Midbrain (tissue), 1 donor: ENCODE results near the gene TRIM38.

Experiments used
- DNase-seq: peaks from one replicate; lab custom pipeline; 2025; lab: John Stamatoyannopoulos, UW

TRIM38 gene

GRCh38 chr6:26026833-26027490, 64.4 kb downstream of the TRIM38 start:
- DNase-seq: peak; percentile 91

- DNase-seq: no peak
Measured at GRCh38 chr6:26027491-26028211, 65.0 kb downstream of the TRIM38 start.

GRCh38 chr6:26028212-26028745, 65.7 kb downstream of the TRIM38 start:
- DNase-seq: no peak

GRCh38 chr6:26028746-26029569, 66.4 kb downstream of the TRIM38 start:
- no peak for DNase-seq

- DNase-seq: no peak
Measured at GRCh38 chr6:26029570-26029856, 66.9 kb downstream of the TRIM38 start.

- no peak for DNase-seq
Measured at GRCh38 chr6:26029857-26030653, 67.5 kb downstream of the TRIM38 start.

GRCh38 chr6:26030716-26031115, 68.1 kb downstream of the TRIM38 start:
- DNase-seq: no peak

GRCh38 chr6:26031151-26031594, 68.6 kb downstream of the TRIM38 start:
- DNase-seq: no peak

- peak; percentile 89 for DNase-seq
Measured at GRCh38 chr6:26031595-26032339, 69.2 kb downstream of the TRIM38 start.

- no peak for DNase-seq
Measured at GRCh38 chr6:26032340-26033084, 69.9 kb downstream of the TRIM38 start.

GRCh38 chr6:26033085-26033940, 70.7 kb downstream of the TRIM38 start:
- DNase-seq: peak; percentile 88

GRCh38 chr6:26033941-26034354, 71.3 kb downstream of the TRIM38 start:
- no peak for DNase-seq

GRCh38 chr6:26034905-26035304, 72.3 kb downstream of the TRIM38 start:
- no peak for DNase-seq
